HG03060 (cell line): Measurements from ENCODE around the gene GDF10.

Source experiments
- ATAC-seq: cut with Tn5 transposase; IDR thresholded peaks from one replicate; pipeline ENCODE4 v1.9.1; 2021; ENCODE audit warnings: low read depth, moderate number of reproducible peaks; ENCODE audit not compliant: unreplicated experiment

Gene GDF10

DNA sequence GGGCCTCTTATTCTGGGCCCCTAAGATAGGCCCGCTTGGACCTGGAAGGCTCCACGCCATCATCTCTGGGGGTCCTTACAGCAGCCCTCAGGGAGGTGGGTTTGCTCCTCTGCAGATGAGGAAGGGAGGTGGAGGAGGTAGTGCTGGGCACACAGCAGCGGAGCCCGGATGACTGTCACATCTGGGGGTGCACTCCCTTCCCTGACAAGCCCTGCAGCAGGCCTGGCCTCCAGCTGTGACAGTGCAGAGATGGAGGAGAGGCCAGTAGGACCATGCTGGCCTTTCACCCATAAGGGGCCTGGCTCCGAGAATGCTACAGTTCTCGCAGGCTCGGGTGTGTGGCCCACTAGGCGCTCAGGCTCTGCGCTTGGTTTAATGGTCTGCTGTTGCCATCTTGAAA, 31.5 kb downstream of the GDF10 start:
- ATAC-seq = no peak

DNA sequence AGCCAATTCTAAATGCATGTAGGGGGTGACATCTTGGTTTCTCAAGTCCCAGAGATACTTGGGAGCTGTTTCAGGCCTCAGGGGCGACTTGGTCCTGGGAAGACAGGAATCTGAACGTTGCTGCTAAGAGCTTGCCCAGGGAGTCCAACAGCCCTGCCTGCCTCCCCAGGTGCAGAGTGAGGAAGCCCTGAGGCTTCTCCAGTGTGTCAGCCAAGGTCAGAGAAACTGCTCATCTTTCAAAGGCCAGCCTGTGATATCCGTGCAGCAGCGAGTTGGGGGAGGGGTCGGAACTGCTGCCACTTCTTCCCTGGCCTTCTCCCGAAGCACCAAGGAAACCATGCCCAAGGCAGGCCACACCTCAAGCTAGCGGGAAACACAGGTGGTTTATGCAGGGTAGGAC, 32.0 kb downstream of the GDF10 start:
- ATAC-seq = no peak

DNA sequence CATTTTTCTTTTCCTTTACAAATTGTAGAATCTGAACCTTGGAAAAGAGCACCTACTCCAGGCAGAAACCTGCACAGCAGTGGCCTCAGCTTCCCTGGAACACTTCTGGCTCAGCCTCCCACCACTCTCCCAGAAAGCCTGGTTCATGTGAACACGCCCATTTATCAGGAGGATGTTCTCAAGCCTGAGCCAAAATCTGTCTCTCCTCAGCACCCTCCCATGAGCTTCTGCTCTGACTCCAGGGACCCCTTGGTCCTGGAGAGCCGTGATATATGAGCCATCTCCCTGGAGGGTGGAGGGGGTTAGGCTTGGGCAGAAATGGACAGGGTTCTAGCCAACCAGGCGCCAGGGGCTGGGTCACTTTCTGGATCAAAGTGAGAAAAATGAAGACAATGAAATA, 32.4 kb downstream of the GDF10 start:
- no peak for ATAC-seq

DNA sequence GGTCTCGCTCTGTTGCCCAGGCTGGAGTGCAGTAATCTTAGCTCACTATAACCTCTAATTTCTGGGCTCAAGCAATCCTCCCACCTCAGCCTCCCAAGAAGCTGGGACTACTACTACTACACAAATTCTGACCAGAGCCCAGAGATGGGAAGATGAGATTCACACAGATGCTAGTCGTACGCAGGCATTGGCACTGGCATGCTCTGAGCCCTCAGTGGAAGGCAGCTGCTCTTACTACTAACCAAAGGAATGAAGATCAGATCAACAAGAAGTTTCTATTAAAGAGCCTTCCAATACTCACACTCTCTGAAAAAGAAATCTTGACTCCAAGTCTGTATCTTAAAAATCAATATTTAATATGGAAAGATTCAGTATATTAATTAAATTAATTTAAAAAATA, 32.9 kb downstream of the GDF10 start:
- no peak for ATAC-seq

DNA sequence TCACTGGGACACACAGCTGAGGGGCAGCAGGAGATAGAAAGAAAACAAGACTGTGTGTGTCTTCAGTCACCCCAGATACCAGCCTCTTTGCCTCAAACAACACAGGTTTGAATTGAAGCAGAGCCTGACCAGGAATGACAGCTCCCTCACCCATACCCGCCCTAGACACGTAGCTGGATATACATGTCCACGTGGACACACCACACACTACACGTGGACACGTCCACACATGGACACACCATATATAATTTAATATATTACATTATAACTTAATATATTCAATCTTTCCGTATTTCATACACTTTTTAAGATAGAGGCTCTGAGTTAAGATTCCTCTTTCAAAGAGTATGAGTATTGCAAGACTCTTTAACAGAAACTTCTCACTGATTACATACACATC, 33.5 kb downstream of the GDF10 start:
- ATAC-seq = no peak

DNA sequence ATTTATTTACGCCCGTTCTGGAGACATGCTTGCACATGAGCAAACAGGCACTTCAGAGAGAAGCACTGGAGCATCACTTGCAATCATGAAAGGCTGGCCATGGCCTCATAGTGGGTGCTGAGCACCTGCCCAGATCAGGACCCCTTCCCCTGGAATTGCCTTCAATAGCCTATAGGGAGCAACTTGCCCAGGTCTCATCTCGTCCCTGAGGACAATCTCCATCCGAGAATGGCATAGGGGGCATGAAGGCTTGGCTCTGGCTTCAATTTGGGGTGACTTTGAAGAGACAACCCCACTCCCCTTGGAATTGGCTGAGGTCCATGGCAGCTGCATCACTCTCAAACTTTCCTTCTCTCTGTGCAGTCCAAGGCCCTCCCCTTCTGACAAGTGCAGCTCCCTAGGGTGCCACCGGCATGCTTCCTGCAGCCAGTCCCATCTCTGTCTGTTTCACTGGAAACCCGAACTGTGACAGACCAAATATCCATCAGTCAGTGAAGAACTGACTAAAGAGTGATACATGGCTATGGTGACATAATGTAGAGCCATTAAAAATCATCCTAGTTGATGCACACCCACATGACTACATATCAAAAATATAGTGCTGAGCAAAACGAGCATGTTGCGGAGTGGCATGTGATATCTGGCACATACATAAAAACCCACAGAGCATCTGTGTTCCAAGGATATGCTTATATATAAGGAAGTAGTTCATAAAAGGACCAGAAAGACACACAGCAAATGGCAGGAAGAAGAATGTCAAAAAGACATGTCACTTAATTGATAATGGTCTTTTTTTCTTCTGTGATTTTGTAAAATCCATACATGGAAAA, 34.7 kb downstream of the GDF10 start:
- no peak for ATAC-seq

DNA sequence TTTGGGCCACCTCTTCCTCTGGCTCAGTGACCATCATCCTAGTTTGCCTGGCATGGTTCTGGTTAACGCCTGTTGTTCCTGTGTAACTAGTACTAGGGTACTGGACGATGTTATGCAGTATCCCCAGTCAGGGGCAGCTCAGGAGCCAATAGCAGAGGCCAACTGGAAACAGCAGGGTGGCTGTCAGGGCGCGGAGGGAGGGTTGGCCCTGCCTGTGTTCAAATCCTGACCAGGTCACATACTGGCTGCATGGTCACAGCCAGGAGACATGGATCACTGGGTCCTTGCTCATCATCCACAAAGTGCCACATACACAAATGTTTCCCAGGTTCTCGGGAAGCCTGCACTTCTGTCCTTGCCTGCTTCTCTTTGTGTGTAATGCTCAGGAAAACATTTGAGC, 35.9 kb downstream of the GDF10 start:
- ATAC-seq = no peak

DNA sequence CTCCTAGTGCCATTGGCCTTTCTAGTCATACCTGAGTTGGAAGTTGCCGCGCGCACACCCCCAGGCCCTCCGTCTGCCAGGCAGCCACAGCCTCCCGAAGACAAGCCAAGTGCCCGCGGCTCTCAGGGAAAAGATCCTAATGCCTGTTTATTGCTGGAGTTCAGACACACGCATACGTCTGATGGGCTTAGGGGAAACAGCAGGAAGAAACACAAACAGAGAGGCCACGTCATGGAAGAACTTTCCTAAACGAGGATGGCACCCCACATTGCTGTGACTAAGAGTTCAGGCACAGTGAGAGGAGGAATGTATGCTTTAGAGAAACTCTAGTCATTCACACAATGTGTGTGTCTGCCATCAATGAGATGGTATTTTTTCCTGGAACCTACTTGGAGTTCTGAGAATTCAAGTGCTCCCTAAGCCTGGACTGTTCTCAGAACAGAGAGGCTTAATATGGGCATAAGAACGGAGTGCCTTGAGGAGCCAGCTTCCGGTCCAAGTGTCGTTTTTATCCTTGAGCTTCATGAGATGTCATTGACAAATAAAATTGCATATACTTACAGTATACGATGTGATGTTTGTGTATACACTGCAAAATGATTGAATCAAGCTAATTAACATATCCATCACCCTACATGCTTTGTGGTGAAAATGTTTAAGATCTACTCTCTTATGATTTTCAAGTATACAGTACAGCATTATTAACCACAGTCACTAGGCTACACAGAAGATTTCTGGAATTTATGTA, 36.6 kb downstream of the GDF10 start:
- ATAC-seq = no peak

DNA sequence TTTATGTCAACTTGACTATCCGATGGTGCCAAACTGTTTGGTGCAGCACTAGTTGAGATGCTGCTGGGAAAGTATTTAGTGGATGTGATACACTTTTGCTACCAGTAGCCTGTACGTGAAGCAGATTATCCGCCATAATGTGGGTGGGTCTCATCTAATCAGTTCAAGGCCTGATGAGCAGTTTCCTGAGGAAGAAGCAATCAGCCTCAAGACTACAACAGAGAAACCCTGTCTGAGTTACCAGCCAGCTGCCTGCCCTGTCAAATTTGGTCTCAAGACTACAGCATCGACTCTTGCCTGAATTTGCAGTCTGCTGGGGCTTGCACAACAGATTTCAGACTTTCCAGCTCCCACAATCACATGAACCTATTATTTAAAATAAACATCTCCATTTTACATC, 37.3 kb downstream of the GDF10 start:
- ATAC-seq = no peak

DNA sequence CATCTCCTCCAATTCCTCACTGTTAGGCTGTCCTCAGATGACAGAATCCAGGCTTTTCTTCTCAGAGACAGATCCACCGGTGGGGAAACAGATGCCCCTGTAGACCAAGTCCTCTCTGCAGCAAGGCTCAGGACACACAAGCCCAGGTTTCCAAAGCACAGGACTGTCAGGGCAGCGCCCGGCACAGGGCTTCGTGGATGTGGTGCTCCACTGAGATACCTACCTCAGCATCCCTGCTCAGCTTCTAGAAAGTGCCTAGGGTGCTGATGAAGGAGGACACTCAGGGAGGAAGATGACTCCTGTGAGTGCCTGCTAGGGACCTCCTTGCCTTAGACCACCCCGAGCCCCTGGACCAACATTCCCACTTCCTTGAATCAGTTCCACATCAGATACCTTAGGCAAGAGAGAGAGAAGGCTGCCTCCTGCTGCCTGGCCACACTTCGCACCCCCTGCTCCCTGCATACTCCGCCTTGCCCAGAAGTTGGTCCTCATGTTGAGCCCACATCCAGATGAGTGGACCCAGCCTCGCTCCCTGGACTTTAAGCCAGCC, 39.3 kb downstream of the GDF10 start:
- no peak for ATAC-seq

DNA sequence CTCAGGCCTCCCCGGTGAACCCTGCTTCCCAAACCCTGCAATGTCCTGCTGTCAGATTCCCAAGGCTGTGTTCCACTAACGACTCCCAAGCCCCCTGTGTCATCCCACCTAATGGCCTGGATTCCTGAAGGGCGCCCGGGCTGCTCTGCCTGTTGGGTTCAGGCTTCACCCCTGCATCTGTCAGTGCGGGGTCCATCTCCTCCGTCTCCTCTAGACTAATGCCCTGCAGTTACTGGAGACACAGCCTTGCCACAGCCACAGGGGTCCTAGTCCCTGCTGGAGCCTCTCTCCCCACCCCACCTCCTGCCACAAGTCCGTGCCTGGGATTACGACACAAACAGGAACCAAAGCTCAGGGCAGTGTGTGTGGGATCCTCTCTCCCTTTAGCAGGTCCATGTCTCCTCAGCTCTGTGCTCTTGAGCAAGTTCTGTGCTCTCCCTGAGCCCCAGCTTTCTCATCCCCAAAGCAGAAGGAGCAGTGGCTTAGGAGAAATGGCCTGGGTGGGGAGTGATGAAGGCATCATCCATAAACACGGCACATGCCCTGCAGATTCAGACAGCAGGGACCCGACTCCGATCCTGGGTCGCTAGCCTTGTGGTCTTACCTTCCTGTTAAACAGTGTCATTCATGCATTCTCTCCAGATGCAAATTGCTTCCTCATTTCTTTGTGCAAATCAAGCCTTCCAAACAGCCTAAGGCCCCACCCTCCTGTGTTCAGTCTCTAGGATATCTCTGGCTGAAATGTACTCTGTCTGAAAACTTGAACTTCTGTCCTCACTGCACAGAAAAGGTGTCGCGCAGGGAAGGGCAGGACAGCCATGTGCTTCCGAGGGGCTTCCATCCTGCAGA, 40.0 kb downstream of the GDF10 start:
- ATAC-seq = no peak

DNA sequence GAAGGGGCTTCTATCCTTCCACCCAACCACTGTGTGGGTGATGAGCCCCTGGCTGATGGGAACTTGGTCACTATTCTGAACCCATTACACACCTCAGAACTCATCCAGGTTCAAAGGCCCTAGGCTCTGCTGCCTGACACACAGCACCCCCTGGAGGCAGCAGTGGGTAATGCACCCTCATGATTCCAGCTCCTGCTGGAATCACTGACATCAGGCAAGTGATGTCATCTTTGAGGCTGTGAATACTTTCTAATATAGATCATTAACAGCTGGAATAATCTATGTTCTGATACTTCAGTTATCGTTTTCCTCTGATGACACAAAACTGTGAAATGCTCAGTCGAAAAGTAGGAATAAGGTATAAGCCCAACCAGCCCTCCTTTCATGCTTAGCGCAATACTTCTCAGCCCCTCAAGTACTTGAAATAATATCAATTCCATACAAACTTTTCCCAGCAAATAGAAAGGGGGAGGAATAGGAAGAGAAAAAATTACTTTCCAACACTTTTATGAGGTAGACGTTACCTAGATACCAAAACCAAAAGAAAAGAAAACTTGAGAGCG, 40.7 kb downstream of the GDF10 start:
- ATAC-seq = no peak

DNA sequence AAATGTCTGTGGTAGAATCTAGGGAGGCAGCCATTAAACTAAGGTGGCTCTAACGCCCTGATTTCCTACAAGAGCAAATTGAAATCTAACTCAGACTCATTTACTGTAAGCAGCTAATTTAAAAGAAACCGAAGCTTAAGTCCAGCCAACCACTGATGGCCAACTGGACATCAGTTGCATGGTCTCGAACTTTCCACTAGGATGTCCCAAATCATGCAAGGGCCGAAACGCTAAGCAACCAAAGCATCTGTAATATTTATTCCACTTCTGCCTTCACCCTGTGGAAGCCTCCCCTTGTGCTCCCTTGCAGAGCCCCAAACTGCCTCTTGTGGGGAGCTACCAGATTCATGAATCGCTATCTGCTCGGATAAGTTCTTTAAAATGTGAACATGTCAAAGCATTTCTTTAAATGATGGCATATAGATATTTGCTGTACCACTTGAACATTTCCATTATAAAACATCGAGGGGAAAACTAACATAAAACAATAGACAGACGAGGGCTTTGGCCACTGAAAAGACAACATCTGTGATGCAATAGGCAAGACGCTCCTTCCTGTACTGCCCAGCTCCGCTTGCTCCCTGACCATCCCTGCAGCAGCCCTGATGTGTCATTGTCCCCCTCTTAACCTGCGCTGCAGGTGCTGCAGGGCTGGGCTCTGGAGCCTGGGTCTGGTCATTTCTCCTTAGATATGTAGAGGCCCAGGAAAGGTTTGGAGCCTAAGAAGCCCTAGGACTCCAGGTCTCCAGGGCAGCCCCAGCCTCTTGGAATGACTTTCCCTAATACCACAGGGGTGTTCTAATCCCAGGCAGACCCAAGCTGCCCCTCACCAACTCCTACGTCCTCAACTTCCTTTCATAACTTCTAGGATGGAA, 45.2 kb downstream of the GDF10 start:
- ATAC-seq = no peak

DNA sequence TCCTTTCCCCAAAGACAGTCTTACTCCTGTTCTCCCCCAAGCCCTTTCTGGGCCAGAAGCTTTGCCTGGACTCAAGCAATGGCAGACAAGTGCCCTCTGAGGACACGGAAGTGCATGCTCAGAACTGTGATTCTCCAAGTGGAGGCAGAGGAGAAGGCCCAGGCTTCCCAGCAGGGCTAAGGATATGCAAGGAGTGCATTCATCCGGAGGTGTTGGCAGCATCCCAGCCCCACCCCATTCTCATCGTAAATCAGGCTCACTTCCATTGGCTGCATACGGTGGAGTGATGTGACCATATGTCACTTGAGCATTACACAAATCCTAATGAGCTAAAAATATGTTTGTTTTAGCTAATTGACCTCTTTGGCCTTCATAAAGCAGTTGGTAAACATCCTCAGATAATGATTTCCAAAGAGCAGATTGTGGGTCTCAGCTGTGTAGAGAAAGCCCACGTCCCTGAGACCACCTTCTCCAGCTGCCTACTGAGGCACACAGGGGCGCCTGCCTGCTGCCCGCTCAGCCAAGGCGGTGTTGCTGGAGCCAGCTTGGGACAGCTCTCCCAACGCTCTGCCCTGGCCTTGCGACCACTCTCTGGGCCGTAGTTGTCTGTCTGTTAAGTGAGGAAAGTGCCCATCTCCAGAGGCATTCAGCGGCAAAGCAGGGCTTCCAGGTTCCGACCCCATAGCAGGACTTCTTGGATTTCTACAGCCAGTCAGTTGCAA, 46.7 kb downstream of the GDF10 start:
- ATAC-seq = no peak

DNA sequence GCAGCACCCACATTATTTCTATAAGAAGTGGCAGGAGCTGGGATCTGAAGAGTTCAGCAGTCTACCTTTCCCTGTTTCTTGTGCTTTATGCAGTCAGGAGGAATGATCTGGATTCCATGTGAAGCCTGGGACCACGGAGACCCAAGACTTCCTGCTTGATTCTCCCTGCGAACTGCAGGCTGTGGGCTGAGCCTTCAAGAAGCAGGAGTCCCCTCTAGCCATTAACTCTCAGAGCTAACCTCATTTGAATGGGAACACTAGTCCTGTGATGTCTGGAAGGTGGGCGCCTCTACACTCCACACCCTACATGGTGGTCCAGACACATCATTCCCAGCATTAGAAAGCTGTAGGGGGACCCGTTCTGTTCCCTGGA, 47.3 kb downstream of the GDF10 start:
- no peak for ATAC-seq

DNA sequence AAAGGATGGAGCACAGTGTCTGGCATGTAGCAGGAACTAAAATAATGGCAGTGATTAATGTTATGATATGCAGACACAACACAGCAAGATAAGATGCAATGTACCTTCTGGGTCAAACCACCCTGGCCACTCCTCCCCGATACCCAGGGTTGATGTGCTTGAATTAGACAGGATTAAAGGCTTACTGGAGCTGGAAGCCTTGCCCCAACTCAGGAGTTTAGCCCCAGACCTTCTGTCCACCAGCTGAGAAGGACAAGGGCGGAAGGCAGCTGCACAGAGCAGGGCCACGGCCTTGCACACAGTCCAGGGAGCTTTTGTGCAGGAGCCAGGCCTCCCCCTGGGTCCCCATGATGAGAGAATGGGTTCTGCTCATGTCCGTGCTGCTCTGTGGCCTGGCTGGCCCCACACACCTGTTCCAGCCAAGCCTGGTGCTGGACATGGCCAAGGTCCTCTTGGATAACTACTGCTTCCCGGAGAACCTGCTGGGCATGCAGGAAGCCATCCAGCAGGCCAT, 48.2 kb downstream of the GDF10 start, which contains the start of gene RBP3:
Gene RBP3, plus strand, starts transcription at position 226 of the 514 bp plus-strand sequence. Its CDS starts 122 bp downstream, at position 348.
- no peak for ATAC-seq

DNA sequence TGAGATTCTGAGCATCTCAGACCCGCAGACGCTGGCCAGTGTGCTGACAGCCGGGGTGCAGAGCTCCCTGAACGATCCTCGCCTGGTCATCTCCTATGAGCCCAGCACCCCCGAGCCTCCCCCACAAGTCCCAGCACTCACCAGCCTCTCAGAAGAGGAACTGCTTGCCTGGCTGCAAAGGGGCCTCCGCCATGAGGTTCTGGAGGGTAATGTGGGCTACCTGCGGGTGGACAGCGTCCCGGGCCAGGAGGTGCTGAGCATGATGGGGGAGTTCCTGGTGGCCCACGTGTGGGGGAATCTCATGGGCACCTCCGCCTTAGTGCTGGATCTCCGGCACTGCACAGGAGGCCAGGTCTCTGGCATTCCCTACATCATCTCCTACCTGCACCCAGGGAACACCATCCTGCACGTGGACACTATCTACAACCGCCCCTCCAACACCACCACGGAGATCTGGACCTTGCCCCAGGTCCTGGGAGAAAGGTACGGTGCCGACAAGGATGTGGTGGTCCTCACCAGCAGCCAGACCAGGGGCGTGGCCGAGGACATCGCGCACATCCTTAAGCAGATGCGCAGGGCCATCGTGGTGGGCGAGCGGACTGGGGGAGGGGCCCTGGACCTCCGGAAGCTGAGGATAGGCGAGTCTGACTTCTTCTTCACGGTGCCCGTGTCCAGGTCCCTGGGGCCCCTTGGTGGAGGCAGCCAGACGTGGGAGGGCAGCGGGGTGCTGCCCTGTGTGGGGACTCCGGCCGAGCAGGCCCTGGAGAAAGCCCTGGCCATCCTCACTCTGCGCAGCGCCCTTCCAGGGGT, 48.9 kb downstream of the GDF10 start:
- ATAC-seq = no peak

DNA sequence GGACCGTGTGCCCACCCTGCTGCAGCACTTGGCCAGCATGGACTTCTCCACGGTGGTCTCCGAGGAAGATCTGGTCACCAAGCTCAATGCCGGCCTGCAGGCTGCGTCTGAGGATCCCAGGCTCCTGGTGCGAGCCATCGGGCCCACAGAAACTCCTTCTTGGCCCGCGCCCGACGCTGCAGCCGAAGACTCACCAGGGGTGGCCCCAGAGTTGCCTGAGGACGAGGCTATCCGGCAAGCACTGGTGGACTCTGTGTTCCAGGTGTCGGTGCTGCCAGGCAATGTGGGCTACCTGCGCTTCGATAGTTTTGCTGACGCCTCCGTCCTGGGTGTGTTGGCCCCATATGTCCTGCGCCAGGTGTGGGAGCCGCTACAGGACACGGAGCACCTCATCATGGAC, 49.5 kb downstream of the GDF10 start:
- no peak for ATAC-seq
